HK-2 (cell line): ENCODE data around the gene PP2D1.
"Not testable (repeated sequence)": the region's sequence is repeated elsewhere in the genome, so short reads cannot be mapped to it uniquely, and the experiment has no call there.

Experiments used
- DNase-seq: peaks from one replicate; pipeline ENCODE4 v3.0.0-alpha.2; 2018; ENCODE audit not compliant: unreplicated experiment

PP2D1 gene

DNA sequence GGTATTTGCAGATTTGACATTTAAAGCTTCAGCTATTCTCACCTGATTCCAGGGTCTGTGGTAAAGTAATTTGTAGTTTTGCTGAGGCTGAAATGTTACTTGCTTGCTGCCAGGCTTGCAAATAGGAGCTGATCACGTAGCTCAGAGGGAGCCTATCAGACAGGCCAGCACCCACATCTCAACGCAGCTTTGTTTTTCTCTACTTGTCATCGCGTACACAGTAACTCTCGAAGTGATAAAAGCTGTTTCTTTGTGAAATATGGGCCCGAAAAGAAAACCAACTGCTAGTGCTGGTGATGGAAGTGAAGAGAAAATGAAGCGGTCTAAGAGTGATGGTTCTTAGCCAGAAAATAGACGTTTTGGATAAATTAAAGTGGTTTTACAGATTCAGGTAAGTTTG is 41.7 kb downstream of the PP2D1 start:
- DNase-seq: no peak

DNA sequence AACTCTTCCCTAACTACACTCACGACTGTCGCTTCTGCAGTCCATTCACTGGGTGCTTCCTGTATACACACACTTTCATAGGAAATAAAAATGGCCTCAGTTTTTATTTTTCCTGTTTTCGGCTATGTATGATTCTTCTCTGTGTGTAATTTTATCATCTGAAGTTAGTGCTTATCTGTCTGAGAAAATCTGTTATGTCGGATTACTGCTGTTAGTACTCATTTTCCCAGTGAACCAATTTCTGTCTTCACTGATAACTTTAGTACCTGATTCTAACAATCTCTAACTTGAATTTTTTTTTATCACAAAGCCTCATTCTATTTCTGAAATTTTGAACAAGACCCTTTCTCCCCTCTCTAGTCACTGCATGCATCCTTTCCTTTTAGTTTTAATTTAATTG is 44.3 kb downstream of the PP2D1 start:
- no peak for DNase-seq

DNA sequence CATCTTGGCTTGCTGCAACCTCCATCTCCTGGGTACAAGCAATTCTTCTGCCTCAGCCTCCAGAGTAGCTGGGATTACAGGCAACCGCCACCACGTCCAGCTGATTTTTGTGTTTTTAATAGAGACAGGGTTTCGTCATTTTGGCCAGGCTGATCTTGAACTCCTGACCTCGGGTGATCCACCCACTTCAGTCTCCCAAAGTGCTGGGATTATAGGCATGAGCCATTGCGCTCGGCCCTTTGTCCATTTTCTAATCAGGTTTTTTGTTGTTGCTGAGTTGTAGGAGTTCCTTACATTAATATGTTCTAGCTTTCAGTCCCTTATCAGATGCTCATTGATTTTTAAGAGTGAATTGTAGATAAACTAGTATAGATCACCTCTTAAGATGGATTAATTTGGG is 44.9 kb downstream of the PP2D1 start:
- no peak for DNase-seq

DNA sequence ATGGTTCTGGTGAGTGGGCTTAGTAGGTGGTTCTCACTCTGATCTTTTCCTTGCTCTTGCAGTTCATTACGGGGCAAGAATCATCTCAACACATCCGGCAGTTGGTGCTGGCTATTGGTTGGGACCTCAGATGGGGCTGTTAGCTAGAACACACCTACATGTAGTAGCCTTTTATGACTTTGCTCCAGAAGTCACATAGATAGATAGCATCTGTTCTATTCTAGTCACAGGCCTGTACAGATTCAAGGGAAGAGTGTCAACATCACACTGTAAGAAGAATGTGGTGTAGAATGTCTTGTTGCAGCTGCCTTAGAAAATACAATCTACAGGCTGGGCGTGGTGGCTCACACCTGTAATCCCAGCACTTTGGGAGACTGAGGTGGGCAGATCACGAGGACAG is 50.1 kb downstream of the PP2D1 start:
- DNase-seq: no peak

DNA sequence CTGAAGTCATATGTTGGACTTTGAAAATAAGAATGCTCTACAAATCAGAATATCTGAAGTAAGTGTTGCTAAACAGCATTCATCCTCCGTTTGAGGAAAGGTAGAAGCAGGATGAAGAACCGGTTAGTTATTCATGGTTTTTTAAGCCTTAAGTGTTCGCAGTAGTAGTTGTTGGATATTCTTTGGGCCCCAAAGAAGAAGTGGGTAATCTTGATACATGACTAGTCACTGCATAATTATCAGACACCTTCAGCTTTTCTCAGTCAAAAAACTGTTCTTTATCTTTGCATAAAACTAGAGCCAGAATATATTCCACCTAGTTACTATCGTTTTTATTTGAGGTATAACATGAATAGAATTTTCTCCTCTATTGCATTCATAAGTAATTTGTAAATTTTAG is 51.4 kb downstream of the PP2D1 start:
- no peak for DNase-seq

DNA sequence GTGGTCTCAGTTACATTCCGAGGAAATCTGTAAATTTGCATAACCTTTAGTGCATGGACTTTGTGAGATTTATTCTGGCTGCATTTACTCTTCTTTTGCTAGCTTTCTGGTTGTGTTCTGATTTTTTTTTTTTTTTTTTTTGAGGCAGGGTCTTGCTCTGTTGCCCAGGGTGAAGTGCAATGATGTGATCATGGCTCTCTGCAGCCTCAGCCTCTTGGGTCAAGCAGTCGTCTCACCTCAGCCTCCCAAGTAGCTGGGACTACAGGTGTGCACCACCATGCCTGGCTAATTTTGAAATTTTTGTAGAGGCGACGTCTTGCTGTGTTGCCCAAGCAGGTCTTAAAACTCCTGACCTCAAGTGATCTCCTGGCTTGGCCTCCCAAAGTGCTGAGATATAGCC is 52.6 kb downstream of the PP2D1 start:
- no peak for DNase-seq

DNA sequence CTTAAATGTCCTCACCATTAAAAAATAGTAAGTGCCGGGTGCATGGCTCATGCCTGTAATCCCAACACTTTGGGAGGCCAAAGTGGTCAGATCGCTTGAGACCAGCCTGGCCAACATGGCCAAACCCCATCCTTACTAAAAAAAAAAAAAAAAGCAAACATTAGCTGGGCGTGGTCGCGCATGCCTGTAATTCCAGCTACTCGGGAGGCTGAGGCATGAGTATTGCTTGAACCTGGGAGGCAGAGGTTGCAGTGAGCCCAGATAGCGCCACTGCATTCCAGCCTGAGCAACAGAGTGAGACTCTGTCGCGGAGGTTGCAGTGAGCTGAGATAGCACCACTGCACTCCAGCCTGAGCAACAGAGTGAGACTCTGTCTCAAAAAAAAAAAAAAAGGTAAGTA is 54.7 kb downstream of the PP2D1 start:
- DNase-seq: not testable (repeated sequence)

DNA sequence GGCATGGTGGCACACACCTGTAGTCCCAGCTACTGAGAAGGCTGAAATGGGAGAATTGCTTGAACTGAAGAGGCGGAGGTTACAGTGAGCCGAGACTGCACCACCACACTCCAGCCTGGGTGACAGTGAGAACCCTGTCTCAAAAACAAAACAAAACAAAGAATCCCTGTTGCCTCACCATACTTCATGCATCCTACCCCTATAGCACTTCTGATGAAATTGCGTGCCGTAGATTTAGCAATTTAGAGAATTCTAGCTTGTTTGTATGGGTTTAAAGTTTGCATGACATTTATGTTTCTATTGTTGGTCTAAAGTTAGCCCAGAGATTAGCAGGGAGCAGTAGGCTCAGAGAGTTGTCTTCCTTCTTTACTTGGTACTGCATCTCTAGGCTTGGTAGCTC is 57.4 kb downstream of the PP2D1 start:
- no peak for DNase-seq

DNA sequence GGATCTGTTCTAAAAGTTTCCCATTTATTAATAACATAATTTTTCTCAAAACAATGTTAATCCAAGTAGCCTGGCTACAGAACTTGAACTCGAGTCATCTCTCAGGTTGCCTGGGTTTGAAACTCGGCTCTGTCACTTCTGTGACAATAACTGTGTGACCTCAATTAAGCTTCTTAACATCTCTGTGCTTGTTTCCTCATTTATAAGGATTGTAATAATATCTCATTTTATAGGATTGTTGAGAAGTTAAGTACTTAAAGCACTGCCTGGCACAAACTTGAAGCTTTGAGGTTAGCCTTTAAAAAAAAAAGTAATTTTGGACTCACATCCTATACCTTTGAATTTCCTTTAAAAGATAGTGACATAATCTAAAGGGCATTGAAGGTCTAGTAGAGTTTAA is 61.7 kb downstream of the PP2D1 start:
- no peak for DNase-seq

DNA sequence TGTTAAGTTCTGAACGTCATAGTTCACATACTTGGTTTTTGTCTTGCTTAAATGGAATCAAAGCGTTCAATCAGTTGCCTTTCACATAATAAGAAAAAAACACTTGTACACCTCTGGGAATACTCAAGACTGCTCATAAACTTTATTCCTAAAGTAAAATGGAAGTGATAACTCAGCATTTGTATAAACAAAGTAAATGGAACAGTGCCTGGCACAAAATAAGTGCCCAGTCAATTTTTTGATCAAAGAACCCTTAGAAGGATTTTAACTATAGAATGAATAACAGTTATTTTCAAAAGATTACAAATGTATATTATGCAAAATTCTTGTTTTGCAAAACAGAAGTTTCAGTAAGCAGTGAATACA is 63.9 kb downstream of the PP2D1 start:
- DNase-seq: no peak

DNA sequence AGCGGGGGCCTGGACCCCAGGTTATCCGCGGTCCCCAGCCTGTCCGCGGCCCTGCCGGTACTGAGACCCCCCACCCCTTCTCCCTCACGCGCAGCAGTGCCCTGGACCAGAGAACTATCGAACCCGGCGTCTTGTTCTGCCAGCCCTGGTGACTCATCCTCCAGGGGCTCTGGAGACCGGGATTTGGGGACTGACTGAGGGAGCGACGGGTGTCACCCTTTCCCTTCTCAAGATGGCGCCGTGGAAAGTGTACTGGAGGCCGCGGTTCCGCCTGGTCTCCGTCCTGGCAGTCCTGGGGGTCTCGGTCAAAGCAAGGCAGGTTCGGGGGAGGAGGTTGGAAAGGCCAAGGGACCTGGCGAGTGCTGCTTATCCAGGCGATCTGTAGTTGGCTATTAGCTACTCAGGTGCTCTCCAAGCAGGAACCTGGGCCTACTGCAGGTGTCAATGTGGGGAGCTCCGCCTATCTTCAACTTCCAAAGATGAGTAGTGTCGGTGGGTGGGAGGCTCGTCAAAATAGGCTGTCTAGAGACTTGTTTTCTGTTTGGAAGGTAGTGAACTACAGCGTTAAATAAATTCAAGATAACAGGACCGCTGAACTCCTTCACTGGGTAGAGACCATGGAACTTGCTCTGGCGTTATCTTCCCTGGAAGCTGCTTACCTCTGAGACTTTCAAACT is 64.4 kb downstream of the PP2D1 start:
- peak; percentile 41 for DNase-seq

DNA sequence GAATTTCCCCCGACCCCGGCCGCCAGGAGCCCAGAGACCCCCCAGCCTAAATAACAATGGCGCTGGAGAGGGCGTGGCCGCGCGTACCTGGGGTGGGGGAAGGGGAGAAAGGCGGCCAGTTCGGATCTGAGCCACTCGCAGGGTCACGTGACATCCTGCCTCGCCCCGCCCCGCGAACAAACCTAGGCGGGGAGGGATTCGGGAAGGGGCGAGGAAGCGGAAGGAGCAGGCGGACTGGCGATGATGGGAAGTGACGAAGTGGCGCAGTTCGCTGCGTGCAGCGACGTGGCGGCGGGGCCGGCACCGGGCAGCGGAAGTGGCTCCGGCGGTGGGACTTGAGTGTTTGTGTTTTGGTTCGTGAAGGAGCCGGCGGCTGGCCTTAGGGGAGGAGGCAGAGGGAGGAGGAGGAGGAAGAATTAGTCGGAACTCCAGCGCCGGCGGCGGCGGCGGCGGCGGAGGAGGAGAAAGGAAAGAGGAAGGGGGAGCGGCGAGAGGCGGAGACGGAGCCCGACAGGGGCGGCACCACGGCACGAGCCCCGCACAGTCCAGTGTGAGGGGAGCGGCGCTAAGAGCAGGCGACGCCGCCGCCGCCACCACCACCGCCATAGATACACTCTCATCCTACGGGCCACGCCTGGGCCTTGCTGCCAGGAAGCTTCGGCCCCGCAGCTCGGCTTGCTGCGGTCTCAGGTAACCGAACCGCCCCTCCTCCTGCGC is 65.1 kb downstream of the PP2D1 start, which contains the start of gene RAB5A:
Gene RAB5A (plus strand): TSS at position 266 of the 717 bp plus-strand sequence. CDS start 3,802 bp downstream, outside the sequence.
- DNase-seq: peak; percentile 93

DNA sequence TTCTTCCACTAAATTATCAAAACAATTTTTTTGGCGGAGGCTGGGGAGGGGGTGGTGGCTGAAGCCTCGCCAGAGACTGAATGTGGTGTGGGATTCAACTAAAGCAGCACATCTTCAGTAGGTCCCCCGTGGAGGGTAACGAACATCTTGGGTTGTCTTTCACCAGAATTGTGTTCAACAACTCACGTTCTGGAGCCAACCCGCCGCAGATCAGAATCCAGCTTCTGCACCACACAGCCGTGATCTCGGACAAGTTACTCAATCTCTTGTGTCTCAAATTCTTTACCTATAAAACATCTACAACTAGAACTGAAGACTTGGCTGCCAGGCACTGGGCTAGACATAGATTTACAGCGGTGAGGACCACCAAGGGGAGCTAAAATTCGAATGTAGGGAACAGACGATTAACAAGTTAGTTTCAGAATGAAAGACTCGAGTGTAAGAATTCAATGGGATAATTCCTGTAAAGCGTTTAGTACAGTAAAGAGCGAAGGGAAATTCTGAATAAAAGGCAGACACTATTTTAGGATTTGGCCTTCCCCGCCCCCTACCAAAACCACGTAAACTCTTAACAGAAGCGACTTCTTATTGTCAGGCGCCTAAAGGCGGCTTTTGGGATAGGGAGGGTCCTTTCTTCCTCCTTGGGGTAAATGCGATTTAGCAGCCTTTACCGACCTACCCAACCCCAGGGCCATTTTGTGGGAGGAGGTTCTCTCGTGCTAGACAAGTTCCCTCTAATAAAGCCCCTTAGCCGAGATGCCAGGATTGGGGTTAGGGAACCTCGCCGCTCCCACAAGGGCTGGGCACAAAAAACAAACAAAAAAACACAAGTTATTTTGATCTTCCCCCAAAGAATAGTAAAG is 65.9 kb downstream of the PP2D1 start:
- no peak for DNase-seq

DNA sequence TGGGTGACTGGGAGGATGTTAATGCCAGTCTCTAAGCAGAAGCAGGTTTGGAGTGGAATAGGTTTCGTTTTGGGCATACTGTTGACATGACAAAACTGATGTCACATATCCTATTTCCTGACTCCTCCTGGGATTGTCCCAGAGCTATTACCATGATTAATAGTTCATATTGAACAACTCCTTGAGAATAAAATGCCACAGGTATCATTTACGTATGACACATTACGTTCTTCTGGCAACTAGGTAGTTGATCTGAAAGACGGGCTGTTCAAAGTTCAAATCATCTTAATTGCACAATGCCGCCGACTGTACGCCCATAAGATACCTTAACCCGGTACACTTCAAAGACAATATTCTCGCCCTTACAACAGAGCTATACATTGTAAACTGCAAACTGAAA is 66.5 kb downstream of the PP2D1 start:
- DNase-seq: no peak

DNA sequence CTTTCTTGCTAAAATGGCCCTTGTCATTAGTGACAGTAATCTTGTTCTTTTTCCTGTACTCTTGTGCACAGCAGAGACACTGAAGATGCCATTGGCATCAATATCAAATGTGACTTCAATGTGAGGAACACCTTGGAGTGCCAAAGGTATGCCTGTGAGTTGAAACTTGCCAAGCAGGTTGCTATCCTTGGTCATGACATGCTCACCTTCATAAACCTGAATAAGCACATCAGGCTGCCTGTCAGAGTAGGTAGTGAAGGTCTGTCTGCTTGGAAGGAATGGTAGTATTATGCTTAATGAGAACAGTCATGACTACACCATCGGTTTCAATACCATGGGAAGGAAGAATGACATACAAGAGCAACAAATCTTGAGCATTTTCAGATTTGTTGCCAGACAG is 71.4 kb downstream of the PP2D1 start:
- DNase-seq: no peak

DNA sequence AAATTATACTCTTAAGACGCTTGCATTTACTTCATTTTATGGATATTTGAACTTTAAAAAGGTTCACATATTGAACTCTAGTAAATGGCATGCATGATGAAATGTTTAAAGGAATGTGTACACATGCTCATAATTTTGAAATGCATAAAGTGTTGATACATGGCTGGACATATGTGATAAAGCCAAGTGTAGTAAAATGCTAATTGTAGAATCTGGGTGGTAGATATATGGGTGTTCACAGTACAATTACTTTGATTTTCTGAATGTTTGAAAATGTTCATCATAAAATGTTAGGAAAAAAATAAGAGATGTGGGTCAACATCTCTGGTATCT is 73.8 kb downstream of the PP2D1 start:
- no peak for DNase-seq

DNA sequence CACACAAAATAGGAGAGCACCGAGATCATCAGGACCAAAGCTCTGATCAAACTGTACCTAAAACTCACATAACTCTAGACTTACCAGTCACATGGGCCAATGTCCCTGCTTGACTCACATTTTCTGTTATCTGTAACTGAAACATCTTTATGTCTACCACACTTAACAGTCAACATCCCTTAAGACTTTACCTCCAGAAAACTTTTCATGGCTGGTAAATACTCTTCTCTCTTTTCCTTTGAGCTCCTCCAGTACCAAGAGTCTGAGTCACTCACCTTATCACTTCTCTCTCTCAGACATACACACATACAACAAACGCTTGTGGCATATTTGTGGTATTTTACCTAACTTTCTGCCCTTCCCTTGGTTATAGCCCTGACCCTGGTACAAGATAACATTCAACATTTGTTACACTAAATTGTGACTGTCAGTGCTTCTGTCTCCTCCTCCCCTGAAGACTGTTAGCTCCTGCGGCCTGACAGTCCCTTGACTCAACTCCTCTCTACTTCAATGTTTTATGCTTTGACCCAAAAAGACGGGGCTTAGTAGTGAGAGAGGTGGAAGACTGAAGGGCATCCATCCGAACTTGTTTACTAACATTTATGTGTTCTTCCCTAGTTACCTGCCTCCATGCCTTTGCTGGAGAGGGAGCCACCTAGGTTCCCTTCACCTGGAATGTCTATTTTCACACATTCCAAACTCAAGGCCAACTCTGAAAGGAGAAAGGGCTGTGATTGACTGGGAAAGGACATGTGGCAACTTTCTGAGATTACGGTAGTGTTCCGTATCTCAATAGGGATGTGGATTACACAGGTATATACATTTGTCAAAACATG is 74.4 kb downstream of the PP2D1 start:
- no peak for DNase-seq
